Spleen (tissue), 7 donors: ENCODE results near the gene TENT5C.

Experiments
- POLR2A ChIP-seq, 3 donors: fragments of 450-650 bp; IDR thresholded peaks; one replicate each; pipeline ENCODE4 v1.5.1; 2017; ENCODE audit warnings: antibody characterized with exemption in 3 of 3, mild to moderate bottlenecking in 1 of 3
- POLR2AphosphoS5 ChIP-seq, 3 donors: sonication (generic); formaldehyde crosslinking; IDR thresholded peaks; one replicate each; pipeline ENCODE4 v1.5.1; 2017; ENCODE audit warnings: antibody characterized with exemption in 3 of 3
- TF ChIP-seq, protein P1 (sequence below), 11 experiments: fragments of 200-600 bp in 7 of 11; fragments of 450-650 bp in 4 of 11; sonication (generic) in 4 of 11; IDR thresholded peaks in 8 of 11; conservative IDR thresholded peaks in 3 of 11; 1 replicate in 7 of 11; 2 replicates in 4 of 11; pipeline versions ENCODE4 v1.4.0 to v1.8.0; 2016 to 2021; ENCODE audit warnings: antibody characterized with exemption in 11 of 11, inconsistent platforms in 4 of 11, mild to moderate bottlenecking in 1 of 11
- donor health status: DM: no; HTN: no; CAD: no; lungs with moderate emphysema.
- donor health status: DM: no; HTN: no; CAD: no.
- donor health status: DM: no; HTN: no; CAD: no.

DNA sequence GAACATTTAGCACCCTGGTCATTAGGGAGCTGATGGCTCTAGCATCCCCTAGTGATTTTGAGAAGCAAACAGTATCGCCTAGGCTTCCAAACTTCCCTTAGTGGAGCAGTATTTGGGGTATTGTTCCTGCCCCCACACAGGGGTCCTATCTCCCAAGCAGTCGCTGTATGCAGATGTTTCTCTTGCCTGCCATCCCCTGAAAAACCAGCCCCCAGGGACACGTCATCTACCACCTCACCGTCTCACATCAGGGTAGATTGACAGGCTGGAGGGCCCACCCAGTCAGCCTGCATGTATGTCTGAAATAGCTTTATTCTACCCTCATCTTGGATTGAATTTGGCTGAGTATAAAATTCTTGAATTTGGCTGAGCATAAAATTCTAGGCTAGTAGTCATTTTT, 33.9 kb downstream of the TENT5C start:
- TF ChIP-seq, protein P1, sequence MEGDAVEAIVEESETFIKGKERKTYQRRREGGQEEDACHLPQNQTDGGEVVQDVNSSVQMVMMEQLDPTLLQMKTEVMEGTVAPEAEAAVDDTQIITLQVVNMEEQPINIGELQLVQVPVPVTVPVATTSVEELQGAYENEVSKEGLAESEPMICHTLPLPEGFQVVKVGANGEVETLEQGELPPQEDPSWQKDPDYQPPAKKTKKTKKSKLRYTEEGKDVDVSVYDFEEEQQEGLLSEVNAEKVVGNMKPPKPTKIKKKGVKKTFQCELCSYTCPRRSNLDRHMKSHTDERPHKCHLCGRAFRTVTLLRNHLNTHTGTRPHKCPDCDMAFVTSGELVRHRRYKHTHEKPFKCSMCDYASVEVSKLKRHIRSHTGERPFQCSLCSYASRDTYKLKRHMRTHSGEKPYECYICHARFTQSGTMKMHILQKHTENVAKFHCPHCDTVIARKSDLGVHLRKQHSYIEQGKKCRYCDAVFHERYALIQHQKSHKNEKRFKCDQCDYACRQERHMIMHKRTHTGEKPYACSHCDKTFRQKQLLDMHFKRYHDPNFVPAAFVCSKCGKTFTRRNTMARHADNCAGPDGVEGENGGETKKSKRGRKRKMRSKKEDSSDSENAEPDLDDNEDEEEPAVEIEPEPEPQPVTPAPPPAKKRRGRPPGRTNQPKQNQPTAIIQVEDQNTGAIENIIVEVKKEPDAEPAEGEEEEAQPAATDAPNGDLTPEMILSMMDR (IDR thresholded peaks at IDR 0.05 in 8 of 11, conservative IDR thresholded peaks at IDR 0.05 in 3 of 11): no peak
- TF ChIP-seq POLR2AphosphoS5 (IDR thresholded peaks at IDR 0.05) (no peak), POLR2A (IDR thresholded peaks at IDR 0.05) (no peak)
